GM19452 (cell line): ENCODE results near the gene TMCO4.

Source experiments
- ATAC-seq: cut with Tn5 transposase; IDR thresholded peaks from one replicate; pipeline ENCODE4 v1.9.1; 2021; ENCODE audit not compliant: unreplicated experiment

The TMCO4 gene

DNA sequence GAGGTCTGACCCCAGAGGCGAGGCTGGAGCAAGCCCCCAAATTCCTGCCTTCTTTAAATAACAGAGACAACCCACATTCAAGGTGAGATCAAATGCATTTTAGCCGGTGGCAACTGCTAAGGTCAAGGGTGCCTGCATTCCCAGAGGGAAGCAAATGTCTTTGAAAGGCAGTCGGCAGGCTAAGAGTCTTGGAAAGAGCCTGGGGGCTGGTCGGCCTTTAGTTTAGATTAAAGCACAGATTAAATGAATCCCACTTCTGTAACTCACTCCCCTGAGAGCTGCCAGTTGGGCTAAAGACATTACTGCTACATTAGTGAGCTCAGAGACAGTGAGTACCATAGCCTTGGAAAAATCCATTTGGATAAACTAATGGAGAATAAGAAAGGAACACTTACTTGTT is 75.8 kb downstream of the TMCO4 start:
- no peak for ATAC-seq

DNA sequence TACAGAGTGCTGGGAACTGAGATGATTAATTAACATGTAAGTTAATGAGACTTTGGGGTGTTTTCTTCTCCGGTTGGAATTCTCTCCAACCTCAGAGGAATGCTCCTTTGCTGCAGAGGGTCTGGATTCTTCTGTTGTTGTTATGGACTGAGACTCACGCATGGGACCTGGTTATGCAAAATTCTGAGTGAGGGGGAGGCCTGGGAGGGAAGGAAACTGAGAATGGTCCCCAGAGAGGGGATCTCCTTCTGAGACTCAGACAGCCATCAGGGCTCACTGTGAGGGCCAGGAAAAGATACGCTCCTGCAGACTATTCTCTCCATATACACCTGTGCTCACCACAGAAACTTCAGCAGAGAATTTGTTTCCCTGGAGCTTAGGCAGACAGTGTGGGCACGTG is 78.7 kb downstream of the TMCO4 start:
- ATAC-seq: no peak

DNA sequence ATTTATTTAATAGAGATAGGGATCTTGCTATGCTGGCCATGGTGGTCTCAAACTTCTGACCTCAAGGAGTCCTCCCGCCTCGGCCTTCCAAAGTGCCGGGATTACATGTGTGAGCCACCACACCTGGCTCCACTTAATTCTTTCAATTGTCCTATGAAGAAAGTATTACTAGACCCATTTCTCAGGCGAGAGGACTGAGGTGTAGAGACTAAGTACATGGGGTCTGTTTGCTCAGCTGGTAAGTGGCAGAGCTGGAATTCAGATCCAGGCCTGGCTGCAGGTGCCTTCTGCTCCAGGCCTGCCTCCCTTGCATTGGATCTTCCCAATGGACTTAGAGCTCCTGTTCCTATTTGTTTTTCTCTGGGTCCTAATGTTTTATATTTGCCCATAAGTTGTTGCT is 79.5 kb downstream of the TMCO4 start:
- ATAC-seq: no peak

DNA sequence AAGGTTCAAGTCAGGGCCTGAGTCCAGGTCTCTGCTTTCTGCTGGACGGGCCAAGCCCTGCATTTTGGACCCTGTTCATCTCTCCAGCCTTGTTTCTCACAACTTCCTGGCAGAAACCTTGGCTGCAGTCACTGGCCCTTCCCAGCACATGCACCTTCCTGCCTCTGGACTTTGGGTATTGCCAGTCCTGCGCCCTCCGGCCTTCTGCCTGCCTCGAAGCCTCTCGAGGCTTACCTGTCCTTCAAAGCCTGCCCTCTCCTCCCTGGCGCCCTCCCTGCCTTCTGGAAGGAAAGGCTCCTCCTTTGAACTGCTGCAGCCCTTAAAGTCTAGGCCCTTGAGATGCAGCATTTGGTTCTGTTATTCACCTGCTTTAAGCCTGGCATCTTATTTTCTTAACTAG is 82.2 kb downstream of the TMCO4 start:
- ATAC-seq: no peak

DNA sequence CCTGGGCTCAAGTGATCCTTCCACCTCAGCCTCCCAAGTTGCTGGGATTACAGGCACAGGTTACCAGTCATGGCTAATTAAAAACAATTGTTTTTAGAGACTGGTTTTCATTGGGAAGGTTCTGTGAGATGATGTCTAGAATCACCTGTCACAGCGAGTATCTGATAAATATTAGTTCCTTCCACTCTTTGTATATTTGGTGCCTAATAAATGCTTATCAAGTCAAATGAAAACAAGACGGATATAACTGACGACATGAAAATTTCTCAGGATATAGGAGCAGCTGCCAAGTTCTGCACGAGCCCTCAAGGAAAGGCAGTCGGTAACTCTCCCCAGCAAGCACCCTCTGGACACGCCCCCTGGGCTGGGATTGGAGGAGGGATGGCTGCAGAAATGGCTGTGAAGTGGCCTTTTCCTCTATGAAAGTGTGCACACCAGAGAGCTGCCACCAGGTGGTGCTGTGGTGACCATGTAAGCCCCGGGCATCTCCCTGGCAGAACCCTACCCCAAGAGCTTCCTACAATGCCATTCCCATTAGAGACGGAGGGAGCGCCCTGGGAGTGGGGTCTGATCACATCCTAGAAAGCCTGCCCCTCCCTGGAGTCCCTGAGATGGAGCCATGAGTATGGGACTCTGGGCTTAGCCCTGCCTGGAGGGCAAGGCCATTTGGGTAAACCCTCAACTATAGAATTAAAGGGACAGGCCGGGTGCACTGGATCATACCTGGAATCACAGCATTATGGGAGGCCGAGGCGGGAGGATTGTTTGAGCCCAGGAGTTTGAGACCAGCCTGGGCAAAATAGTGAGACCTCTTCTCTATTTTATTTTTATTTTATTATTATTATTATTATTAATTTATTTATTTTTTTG is 84.1 kb downstream of the TMCO4 start:
- peak; percentile 60 for ATAC-seq

DNA sequence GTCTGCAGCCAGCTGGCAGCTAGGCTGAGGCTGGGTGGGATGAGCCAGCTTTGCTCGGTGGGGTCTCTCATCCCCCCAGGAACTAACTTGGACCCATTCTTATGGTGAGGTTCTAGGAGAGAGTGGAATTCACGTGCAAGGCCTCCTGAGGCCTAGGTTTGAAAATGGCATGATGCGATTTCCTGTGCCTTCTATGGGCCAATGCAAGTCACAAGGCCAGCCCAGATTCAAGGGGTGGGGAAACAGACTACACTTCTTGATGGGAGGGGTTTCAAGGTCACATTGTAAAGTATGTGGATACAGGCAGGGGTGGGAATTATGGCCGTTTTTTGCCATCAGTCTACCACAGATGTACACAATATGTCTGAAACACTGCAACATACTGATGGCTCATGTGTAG is 86.8 kb downstream of the TMCO4 start:
- ATAC-seq: no peak

DNA sequence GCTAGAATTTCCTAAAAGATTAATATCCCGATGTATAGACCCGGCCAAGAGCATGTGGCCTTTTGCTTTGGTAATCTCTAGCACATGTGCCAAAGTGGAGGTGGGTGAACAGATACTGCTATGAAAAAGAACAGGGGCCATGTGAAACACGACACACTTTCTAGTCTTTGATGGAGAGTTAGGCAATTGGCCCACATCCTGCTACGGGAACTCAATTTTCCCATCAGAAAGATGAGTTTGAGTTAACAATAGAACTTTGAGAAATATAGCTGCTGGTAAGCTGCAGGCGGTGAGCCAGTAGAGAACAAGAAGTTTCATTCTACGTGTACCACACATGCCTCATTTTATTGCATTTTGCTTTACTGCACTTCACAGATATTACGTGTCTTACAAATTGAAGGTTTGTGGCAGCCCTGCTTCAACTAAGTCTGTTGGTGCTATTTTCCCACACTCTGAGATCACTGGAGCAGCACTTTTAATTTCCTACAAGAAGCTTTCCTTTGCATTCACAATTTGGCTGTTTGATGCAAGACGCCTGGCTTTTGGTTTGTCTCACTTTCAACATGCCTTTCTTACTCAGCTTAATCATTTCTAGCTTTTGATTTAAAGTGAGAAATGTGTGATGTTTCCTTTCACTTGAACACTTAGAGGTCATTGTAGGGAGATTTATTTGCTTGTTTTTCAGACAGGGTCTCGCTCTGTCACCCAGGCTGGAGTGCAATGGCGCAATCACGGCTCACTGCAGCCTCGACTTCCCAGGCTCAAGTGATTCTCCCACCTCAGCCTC is 88.7 kb downstream of the TMCO4 start:
- peak; percentile 71 for ATAC-seq

DNA sequence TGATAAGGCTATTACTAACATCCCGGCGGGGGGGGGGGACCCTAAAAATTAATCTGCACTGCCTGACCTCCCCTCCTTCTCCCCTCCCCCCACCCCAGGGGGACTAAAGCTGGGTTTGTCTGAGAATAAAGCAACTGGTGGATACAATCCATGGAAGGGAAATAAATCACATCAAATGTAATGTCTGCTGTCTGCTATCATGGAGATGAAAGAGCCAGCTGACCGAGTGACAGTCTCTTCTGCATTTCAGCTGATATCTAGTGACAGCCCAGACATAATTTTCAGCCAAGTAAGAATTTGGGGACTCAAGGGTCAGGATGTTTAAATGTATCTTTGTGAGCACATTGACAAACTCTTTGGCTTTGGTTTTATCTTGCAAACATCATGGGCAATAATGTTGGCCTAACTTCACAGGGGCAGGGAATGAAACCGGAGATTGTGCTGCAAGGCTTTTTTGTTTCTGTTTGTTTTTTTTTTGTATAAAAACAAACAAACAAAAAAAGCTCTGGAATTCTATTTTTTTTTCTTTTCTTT is 90.4 kb downstream of the TMCO4 start:
- ATAC-seq: no peak

DNA sequence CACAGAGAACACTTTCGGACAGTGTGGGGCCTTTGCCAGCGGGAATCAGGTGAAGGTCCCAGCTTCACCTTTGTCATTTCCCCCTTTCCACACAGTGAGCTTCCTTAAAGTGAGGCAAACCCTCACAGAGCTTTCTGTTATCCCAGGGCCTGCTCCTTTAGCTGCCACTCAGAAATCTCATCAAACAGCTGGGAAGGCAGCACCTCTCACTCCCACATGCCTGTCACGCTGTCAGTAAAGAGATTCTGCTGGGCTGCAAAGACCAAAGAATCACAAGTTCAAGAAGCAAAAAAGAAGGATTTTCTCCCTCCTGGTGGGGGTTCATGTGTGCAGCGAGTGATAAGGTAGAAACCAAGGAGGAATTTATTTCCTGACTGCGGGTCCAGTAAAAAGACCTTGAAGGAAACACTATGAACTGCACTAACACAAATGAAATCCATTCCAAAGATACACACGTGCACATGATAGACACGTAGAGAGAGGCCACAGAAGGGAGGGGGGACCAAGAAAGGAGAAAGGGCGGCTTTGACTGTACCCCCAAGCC is 91.1 kb downstream of the TMCO4 start:
- no peak for ATAC-seq

DNA sequence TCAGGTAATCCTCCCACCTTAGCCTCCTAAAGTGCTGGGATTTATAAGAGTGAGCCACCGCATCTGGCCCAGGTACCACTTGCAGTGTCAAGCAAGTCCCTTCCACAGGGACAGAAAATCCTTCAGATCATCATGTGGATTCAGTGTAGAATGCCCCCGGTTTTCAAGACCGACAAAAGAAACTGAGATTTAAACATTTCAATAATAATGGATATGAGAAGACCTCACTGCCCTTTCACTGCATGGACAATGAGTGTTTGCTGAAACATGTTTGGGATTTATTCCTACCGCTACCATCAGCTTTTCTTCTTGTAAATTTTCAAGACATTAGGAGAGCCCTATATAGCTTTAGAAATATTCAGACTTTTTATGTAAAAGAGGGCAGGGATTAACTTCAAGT is 93.6 kb downstream of the TMCO4 start:
- ATAC-seq: no peak

DNA sequence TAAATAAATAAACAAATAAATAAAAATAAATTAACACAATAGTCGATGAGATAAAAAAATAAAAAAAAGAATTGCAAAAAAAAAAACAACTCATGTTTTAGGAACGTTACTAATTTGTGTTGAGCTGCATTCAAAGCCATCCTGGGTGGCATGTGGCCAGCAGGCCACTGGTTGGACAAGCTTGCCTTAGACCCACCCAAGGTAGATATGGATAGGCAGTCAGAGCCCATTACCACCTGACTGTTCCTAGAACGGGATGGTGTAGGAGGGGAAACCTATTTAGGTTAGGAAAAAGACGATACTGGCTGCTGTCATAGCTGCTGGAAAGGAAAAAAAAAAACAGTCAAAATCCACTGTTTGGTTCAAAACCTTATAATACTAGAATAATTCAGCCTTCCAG is 94.3 kb downstream of the TMCO4 start:
- no peak for ATAC-seq

DNA sequence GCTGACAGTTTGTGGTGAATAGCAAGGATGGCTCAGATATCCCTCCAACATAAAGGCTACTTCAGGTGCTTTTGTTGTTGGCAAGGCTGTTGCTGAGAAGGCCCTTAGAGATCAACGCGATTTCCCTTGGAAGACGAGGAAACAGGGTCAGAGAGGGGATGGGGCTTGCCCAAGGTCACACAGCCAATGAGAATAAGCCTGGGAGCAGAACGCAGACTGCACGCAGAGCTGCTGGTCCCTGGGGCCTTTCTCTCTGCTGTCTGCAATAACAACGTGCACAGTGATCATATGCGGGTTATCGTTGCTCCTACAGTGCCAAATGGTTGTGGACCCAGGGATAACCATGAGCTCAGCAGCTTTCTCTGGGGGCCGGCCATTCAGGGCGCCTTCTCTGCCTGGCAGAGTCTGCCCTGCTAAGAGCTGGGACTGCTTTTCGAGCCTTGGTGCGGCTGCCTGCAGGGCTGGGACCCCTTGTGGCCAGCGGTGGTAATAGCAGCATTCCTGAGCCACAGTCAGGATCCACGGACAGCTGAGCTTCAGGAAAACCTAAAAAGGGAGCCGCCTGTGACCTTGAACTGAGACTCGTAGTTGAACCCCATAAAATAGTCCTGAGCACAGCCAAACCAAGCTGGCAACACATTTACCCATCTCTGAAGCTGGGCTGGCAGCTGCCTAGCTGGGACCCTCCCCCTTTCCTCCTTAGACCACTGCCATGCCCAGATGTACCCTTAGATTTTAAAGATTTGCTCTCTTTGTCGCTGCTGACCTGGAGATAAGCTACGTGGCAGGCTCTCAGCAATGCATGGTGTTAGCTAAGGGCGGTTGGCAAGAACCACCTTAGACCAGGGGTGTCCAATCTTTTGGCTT is 95.2 kb downstream of the TMCO4 start:
- no peak for ATAC-seq

DNA sequence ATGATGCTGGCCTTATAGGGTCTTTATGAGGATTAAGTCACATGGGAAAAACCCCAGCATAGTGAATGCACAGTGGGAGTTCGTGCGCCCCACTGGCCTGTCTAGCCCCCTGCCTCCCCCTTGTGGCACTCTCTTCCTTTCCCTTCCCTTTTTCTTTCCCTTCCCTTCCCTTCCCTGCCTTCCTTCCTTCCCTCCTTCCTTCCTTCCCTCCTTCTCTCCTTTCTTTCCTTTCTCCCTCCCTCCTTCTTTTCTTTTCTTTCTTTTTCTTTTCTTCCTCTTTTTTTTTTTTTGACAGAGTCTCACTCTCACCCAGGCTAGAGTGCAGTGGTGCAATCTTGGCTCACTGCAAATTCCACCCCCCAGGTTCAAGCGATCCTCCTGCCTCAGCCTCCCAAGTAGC is 96.4 kb downstream of the TMCO4 start:
- ATAC-seq: no peak

DNA sequence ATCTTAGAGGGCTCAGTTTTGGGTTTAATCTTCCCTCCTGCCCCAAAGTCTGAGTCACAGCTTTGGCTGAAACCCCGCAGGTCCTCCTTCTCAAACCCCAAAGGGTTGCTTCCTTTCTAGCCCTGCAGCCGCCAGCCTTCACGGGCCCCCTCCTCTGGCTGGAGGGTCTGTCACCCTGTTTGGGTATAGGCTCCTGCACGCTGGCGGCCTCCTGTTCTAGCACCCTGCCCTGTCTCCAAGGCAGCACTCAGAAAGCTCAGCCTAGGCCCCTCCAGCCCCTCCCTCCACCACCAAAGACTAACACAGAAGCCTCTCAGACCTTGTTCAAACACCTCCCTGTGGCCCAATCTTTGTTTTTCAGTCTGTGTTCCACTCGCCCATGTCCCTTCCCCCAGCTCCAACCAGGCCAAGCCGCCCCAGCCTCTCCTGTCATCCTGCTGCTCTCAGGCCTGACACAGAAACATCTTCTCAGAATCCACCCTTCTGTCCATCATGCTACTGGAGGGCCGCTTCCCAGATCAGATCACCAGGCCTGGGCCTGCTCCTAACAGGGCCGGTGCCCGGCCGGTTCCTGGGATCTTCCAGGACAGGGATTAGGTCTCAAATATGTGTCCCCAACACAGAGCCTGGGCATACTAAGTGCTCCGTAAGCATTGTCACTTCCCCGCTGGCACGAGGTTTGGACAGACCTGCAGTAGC is 99.5 kb downstream of the TMCO4 start:
- ATAC-seq: no peak

DNA sequence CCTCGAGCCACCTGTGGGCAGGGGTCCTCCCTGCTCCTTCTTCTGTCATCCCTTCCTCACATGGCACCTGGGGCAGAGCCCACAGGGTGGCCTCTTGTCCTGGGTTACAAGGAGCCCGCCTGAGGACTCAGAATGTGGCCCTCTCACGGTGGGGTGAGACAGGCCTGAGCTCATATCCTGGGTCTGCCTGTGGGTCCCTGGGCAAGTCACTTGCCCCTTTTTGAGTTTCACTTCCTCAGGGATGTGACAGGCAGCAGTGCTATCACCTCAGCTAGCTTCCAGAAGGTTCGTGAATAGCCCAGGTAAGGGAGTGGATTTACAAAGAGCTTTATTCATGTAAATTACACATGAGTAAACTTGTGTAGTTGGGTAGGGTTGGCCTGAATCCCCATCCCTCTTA is 101.5 kb downstream of the TMCO4 start:
- ATAC-seq: no peak

DNA sequence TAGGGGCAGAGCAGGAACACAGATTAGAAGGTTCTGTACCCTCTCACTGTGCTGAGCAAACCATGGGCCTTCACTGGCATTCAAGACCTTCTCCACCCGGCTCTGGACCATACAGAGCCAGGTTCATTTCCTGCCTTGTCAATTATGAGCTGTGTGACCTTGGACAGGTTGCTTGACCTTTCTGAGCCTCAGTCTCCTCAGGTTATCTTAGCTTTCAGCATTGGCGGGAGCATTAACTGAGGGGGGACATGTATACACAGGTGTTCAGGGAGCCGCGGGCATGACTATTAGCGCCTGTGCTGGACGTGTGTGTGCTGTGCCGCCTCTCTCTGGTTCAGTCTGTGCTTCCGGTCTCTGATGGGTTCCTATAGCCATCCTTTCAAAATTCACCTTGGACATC is 102.9 kb downstream of the TMCO4 start:
- no peak for ATAC-seq

DNA sequence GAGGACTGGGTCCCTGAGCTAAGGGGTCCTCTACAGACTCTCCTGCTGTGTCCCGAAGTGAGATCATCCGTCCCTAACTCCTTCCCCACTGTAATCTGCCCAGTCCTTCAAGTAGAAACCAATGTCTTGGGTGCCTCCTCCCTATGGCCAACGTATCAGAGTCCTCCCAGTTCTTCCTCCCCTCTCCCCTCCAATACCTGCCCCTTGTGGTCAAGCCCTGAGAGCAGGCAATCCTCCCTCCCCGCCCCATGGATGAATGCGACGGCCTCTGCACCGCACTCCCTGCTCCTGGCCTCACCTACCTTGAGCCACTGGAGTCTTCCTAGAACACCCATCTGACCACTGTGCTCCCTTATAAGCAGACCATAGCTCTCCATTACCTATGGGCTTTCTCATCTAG is 103.9 kb downstream of the TMCO4 start:
- ATAC-seq: no peak

DNA sequence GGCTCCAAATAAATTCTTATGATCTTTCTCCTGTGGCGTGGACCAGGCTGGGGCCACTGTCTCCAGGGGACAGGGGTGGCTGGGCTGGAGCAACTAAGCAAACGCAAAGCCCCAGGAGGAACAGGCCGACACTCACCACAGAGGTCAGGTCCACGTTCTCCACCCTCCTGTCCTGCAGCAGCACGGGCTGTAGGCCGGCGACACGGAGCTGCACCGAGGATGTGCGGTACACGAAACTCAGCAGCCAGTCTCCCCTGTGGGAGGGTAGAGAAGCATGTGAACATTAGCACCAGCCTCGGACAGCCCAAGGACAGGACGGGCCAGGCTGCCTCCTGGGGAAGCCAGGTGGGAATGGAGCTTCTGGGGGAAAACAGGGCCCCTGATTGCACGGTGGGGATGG is 105.4 kb downstream of the TMCO4 start:
- no peak for ATAC-seq

DNA sequence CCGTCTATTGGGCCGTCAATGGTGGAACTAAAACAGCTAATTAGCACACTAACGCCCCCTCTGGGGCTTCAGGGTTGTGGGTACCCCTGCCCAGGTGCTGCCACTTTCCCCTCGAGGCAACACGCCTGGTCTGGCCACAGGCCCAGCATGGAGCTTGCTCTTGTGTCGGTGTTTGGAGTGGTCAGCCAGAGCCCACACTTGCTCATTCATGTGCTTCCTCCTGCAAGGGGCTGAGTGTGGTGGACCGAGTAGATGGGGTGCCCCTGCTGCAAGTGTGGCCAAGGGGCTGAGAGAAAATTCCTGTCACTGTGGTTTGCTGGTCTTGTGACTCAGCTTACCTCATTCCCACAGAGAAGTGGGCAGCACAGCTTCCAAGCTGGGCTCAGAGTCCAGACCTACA is 109.4 kb downstream of the TMCO4 start:
- ATAC-seq: no peak

DNA sequence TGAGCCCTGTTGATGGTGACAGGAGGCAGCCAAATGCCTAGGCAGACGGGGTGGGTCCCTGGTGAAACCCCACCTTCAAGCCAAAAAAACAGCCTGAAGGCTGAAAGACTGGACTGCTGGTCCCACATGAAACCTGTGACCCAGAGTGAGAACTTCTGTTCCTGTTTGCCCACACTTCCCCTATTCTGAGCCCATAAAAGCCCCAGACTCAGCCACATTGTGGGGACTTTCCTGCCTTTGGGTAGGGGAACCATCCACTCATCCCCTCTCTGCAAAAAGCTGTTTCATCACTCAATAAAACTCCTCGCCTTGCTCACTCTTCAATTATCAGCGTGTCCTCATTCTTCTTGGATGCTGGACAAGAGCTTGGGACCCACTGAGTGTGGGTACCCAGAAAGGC is 109.9 kb downstream of the TMCO4 start:
- no peak for ATAC-seq
